ENCODE data around the gene MTX1.

- TF ChIP-seq EZH2 (IDR thresholded peaks at IDR 0.05; ENCODE audit: insufficient read depth, poor library complexity, severe bottlenecking): no peak
- no peak for TF ChIP-seq EZH2phosphoT487 (IDR thresholded peaks at IDR 0.05; ENCODE audit: insufficient read depth, low read depth)
Measured at GRCh38 chr1:155206891-155207805, 1.3 kb upstream of the MTX1 start.

Measured in GM23248 (cell line).